GM18867 (cell line): ENCODE measurements around the gene GID8.
"Not testable (repeated sequence)": the region's sequence is repeated elsewhere in the genome, so short reads cannot be mapped to it uniquely, and the experiment has no call there.

Experiments
- ATAC-seq: cut with Tn5 transposase; IDR thresholded peaks from one replicate; pipeline ENCODE4 v1.9.1; 2021; ENCODE audit warnings: mild to moderate bottlenecking, moderate library complexity; ENCODE audit not compliant: unreplicated experiment

The GID8 gene

DNA sequence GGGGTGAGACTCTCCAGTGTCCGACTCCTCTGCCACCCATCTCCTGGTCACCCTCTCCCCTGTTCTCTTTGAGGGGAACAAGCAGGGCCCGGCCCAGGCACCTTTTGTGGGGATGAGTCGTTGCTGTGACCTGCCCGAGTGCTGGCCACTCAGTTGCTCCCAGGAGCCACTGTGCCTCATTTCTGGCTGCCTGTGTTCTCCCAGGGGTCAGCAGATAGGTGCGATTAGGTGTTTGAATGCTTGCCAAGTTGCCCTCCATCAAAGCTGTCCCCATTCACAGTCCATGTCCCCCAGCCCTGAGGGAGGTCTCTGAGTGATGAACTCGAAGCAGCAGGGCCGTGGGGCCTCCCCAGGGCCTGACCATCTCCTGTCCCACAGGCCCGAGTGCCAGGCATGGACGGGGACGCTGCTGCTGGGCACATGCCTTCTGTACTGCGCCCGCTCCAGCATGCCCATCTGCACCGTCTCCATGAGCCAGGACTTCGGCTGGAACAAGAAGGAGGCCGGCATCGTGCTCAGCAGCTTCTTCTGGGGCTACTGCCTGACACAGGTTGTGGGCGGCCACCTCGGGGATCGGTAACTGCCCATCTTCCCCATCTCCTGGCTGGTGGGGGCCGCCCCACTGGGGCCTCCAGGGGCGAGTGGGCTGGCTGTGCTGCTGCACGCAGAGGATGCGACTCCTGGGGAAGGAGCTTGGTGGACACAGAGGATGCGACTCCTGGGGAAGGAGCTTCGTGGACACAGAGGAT is 18.6 kb downstream of the GID8 start:
- ATAC-seq = no peak

DNA sequence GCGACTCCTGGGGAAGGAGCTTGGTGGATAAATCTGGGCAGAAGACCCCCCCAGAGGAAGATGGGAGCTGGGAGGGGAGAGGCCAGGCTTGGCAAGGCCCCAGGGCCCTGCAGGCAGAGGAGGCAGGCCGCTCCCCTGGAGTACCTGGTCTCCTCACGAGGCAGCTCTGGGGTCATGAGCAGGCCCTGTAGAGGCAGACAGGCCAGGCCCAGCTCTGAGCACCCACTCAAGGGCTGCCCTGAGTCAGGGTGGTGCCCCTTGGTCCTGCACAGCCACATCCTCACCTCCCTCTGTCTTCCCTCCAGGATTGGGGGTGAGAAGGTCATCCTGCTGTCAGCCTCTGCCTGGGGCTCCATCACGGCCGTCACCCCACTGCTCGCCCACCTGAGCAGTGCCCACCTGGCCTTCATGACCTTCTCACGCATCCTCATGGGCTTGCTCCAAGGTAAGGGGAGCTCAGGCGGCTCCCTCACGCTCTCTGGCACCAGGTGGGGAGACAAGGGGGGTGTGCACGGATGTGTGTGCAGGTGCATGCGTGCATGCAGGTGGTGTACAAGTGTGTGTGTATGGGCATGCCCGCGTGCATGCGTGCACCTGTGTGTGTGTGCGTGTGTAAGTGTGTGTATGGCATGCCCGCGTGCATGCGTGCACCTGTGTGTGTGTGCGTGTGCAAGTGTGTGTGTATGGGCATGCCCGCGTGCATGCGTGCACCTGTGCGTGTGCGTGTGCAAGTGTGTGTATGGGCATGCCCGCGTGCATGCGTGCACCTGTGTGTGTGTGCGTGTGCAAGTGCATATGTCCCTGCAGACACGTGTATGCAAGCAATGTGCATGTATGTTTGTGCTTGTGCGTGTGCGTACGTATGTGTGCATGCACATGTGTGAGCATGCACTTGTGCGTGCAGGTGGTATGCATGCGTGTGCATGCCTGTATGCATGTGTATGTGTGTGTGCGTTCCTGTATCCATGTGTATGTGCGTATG is 19.5 kb downstream of the GID8 start:
- ATAC-seq = no peak

DNA sequence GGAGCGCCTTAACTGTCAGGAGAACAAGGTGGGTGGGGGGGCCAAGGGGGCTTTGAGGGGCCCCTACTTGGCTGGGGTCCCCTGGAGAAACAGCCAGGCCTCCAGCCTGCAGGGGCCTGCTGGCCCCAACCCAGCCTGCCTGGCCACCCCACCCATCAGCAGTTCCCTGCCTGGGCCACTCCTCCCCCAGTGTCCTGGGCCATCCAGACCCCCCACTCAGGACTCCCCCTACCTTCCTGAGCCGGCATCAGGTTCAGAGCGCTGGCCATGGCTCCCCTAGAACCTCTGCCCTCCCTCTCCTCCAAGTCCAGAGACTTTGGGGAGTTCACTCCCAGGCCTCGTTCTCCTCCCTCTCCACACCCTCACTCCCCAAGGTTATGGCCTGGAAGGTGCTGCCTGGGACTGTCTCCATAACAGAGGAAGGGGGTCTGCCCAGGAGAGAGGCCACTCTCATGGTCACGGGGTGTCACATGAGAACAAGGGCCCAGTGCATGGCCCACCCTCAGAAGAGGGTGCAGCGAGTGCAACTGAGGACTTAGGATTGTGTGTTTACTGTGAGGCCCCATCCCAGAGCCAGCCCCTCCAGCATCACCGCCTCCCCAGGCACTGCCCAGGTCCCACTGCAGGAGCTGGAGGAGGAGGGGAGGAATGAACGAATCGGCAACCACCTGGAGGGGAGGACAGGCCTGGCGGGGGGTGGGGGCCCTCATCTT is 20.6 kb downstream of the GID8 start:
- ATAC-seq = no peak

DNA sequence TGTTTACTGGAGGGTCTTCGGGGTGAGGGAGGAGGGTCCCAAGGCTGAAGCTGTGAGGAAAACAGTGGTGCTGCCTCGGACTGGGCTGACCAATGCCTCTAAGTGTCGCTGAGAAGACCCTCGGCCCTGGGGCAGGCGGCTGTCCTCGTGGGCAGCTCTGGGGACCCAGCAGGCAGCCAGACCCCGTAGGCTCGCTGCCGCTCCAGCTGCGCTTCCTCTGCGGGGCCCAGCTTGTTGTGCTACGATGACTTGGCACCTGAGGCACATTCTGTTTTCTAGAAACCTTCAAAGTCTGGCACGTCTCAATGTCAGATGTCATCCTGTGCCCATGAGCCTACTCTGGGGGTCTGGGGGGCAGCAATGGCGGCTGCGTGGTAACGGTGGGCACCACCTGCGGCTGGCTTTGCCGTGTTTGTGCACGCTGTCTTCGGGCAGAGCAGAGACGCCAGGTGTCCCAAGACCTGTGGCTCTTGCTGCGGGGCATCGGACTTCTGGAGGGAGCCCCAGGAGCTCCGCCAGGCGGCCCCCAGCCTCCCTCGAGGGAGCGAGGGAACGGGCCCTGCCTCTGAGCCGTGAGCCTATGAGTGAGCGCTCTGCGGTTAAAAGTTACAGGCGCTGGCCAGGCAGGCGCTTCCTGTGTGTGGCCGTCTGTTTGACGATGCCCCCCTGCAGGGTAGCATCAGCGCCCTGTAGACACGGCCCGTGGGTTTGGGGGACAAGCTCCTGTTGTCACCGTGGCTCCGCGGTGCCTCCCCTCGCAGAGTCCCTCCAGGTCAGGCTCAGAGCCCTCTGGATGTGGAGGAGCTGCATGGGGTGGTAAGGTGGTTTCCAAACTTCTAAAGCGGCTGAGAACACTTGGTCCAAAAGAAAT is 21.4 kb downstream of the GID8 start:
- ATAC-seq = no peak

DNA sequence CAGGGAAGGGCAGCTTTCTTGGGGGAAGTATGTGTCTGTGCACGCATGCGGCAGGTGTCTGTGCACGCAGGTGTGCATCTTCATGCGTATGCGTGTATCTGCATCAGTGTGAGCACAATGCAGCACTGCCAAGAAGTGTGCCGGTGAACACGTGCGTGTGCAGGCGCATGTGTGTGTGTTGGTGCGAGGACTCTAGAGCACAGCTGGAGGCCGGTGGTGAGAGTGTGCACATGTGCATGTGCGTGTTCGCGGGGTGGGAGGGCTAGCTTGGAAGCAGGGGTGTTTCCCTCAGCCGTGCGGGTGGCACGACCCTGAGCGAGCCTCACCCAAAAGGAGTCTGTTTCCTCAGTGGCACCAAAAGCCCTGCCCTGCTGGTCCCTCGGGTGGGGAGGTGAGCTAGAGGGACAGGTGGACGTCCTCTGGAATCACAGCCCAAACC is 22.1 kb downstream of the GID8 start:
- no peak for ATAC-seq

DNA sequence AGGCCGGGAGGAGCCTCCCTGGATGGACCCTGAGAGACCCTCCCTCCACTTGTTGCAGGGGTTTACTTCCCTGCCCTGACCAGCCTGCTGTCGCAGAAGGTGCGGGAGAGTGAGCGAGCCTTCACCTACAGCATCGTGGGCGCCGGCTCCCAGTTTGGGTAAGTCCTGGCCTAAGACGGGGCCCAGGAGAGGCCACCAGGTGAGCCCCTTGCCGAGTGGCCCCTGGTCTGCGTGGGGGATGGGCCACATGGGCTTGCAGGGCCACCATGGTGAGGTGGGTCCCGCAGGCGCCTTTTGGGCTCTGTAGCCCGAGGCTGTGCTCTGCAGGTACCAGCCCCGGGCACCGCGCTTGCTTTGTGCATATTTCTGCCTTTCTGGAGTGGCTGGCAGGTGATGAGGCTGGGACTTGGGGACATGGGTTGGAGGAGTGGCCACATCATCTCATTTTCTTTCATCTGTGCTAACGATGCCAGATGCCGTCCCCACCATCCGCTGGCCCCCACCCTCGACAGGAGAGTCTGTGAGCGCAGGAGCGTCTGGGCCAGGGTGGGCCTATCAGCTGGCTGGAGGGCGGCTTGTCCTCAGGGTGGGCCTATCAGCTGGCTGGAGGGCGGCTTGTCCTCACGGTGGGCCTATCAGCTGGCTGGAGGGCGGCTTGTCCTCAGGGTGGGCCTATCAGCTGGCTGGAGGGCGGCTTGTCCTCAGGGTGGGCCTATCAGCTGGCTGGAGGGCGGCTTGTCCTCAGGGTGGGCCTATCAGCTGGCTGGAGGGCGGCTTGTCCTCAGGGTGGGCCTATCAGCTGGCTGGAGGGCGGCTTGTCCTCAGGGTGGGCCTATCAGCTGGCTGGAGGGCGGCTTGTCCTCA is 22.7 kb downstream of the GID8 start:
- ATAC-seq = not testable (repeated sequence)

DNA sequence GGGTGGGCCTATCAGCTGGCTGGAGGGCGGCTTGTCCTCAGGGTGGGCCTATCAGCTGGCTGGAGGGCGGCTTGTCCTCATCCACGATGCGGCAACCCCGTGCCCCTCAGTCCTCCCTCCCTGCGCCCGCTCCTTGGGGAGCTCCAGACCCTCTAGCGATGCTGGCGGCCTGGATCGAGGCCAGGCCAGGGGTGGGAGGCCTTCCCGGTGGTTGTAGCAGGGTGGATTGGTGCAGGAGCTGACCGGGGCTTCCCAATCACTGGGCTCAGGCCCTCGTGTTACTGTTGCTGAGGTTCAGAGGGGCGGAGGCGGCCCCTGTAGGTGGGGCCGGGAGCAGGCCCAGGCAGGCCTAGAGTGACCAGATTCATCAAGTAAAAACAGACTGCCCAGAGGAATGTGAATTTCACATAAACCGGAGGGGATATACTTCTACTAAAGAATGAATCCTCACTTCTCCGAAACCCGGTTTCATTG is 23.4 kb downstream of the GID8 start:
- no peak for ATAC-seq

DNA sequence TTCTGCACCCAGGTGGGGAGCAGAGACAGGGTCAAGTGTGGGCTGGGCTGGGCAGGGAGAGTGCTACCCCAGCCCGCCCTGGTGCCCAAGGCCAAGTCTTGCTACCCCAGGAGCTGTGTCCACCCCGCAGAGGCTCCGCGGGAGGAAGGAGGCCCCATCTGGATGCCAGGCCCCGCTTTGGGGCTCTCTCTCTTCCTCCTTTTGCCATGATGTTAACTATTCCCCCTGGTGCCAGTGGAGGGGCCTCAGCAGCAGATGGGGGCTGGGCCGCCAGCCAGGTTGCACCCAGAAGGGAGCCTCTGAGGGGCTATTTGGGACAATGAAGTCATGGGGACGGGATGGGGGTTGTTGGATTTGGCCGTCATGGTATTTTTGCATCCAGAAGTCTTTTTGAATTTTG is 23.9 kb downstream of the GID8 start:
- ATAC-seq = no peak

DNA sequence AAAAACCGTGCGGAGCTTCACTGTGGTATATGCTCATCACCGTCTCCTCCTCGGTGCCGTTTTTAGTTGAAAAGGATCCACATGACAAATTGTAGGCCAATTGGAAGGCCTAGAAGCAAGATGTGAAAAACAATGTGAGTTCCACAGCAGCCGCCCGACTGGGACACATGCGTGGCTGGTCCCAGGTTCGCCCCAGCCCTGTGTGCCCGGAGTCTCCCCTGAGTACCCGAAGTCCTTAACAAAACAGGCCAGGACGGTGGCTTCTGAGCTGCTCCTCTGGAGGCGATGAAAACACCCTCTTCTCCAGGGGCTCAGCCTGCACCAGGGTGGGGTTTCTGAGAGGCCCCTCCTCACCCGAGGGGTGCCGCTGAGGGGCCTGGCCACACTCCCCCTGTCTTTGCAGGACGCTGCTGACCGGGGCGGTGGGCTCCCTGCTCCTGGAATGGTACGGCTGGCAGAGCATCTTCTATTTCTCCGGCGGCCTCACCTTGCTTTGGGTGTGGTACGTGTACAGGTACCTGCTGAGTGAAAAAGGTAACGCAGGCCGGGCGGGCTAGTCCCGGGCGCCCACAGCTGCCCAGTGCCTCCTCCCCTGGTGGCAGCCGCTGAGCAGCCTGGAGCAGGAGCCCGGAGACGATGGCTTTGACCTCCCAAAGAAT is 24.4 kb downstream of the GID8 start:
- ATAC-seq = no peak

DNA sequence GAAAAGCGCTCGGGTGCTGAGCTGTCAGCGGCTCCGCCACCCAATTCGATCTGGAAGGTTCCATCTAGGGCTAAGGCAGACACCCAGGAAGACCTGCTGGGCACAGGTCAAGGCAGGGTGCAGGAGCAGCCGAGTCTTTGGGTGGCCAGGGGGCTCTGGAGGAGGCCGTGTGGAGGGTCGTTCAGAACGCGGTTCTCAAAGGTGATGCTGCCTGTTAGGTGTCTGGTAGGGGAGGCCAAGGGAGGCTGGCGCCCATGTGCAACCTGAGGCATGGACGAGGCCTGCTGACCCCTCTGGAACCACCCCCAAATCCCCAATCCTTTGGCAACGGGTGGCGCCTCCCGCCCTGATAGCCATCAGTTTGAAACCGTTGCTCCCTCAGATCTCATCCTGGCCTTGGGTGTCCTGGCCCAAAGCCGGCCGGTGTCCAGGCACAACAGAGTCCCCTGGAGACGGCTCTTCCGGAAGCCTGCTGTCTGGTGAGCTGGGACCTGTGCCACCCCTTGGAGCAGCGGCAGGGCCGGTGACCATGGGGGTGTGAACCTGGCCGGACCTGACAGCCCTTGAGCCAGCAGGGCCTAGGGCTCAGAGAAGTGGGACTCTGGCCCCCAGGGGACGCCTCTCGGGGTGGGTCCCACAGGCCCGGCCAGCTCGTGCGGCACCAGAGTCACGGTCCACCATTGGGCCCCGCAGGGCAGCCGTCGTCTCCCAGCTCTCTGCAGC is 25.1 kb downstream of the GID8 start:
- ATAC-seq = no peak

DNA sequence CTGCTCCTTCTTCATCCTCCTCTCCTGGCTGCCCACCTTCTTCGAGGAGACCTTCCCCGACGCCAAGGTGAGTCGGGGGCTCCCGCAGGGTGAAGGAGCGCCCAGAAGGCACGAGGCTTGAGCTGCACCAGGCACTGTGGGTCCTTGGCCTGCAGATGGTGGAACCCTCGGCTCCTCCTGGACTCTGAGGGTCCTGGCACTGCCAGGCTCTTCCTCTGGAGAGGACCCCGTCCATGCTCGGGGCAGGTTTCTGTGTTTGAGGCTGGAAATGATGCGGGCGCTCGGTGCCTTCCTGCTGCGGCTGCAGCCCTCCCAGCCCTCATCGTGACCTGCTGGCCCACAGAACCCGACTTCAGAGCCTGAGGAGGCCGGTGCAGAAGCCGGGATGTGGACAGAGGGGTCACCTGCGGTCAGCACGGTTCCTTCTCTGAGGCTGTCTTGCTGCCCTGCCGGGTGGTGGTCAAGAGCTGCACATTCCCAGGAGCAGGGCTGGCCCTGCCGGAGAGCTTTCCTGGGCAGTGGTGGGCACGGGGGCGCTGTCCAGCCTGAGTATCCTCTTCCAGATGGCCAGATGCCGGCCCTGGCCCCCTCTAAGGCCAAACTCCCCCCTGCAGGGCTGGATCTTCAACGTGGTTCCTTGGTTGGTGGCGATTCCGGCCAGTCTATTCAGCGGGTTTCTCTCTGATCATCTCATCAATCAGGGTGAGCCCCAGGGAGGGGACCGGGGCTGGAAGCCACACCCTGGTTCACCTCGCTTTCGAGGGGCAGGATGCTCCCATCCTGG is 25.9 kb downstream of the GID8 start:
- no peak for ATAC-seq

DNA sequence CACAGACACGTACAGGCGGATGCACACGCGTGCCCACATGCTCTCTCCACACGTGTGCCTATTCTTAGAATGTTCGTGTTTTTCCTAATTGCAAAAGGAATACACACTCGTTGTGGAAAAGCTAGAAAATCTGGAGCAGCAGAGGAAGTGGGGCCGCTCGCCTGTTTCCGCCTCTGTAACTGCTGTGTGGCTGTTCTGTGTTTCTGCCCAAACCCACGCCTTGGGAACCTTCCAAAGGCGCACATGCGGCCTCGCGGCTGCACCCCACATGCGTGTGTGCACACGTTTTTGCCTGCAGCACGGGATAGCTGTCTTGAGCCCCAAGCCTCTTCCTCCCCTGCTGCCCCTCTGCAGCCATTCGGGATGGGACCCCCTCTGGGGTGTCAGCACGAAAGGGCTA is 26.8 kb downstream of the GID8 start:
- ATAC-seq = no peak

DNA sequence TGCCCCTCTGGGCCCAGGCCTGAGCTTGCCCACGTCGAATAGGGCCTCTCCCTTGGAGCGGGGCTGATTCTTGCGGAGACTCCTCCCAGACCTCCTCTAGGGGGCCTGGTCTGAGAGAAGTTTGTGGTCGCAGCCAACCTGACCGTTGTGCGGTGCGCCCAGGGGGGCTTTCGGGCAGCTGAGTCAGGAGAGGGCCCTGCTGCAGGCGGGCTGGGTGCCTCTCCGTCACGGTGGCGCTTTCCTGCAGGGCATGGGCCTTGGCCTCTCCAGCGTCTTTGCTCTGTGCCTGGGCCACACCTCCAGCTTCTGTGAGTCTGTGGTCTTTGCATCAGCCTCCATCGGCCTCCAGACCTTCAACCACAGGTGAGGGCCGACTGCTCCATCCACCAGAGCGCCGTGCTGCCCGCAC is 27.4 kb downstream of the GID8 start:
- no peak for ATAC-seq

DNA sequence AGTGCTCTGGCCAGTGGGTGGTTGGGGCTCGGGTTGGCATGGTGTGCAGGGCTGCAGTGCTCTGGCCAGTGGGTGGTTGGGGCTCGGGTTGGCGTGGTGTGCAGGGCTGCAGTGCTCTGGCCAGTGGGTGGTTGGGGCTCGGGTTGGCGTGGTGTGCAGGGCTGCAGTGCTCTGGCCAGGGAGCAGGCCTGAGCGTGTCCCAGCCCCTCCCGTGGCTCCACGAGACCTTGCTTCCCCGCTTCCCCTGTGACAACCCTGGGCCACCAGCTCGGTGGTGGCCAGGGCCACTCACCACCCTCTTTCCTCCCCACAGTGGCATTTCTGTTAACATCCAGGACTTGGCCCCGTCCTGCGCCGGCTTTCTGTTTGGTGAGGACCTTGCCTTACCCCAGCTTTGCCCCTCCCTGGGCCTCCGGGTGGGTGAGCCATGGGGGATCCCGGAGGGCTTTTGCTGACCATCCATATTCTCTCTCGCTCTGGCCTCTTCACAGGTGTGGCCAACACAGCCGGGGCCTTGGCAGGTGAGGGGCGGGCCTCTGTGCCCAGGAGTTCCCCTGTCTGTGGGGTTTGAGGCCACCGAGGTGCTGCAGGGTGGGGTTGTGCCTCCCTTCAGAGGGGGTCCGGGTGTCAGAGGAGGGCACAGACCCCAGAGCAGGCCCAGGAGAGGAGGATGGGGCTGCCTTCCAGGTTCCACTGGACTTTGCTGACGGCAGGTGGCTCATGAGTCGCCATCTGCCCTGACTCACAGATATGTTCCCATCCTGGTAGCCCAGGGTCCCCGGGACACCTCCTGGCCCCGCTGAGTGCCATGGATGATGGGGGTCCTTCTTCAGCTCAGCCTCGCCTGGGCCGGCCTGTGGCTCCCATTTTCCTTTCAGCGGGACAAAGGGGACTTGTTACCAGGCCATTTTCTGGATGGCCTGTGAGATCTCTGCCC is 28.5 kb downstream of the GID8 start:
- ATAC-seq = no peak

DNA sequence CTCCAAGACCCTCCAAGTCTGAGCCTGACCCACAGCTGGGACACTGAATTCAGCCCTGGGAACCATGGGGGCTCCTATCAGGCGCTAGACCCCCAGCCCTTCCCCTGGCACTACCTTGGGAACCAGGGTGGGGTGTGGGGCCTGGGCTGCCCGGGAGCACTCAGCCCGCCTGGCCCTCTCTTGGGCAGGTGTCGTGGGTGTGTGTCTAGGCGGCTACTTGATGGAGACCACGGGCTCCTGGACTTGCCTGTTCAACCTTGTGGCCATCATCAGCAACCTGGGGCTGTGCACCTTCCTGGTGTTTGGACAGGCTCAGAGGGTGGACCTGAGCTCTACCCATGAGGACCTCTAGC is 29.2 kb downstream of the GID8 start:
- ATAC-seq = no peak

DNA sequence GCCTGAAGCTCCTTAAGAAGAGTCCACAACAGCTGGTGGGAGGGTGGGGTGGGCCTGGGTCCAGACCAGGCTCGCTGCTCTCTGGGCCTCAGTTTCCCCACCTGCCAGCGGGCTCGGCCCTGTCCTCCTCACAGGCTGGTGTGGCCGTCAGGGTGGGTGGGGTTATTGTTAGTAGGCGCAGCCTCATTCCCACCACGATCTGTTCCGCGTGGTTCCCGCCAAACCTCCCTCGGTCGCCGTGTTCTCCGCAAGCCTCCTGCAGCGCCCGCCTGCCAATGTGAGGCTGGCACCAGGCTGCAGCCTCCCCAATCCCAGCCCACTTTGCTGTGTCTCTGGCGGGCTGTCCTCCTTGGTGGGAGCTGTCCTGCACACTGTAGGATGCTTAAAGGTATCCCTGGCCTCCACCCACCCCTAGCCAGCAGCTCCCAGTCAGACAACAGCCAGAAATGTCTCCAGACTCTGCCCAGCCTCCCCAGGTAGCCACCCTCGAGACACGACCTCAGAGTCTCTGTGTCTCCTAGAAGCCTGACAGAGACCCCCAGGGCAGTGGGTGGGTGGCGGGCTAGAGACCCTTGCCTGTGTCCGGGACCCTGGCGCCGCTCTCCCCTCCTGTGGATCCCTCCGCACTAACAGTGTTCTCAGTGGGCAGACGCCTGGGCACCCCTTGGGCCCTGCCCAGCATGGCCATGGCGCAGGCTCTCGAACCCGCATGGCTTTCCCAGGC is 29.8 kb downstream of the GID8 start:
- ATAC-seq = no peak
